HG03045 (cell line): ENCODE results near the gene CPT1A.

ENCODE experiments used
- ATAC-seq: cut with Tn5 transposase; IDR thresholded peaks from one replicate; pipeline ENCODE4 v1.9.1; 2021; ENCODE audit warnings: mild to moderate bottlenecking, moderate library complexity; ENCODE audit not compliant: unreplicated experiment

CPT1A gene

DNA sequence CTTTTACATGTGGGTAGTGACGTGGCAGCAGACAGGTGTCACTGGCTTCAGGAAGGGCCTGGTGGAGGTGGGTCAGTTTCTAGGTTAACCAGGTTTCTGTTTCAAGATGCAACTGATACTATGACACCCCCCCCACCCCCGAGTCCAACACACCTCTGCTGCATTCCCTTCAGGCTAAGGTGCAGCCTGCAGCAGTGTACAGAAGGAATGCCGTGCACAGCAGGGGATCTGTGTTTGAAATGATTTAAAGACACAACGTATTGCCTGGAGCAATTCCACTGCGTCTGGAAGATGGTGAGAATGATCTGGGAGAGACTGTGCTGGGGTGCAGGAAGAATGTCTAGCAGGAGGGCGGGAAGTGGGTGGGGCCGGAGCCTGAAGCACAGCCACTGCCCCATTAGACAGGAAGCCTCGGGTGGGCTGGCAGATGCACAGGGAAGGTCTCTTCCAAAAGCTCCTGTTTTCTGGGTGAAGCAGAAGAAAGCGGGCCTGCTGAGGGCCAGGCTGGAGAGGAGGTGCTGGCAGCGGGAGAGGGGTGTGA is 78.5 kb downstream of the CPT1A start:
- ATAC-seq, result no peak

DNA sequence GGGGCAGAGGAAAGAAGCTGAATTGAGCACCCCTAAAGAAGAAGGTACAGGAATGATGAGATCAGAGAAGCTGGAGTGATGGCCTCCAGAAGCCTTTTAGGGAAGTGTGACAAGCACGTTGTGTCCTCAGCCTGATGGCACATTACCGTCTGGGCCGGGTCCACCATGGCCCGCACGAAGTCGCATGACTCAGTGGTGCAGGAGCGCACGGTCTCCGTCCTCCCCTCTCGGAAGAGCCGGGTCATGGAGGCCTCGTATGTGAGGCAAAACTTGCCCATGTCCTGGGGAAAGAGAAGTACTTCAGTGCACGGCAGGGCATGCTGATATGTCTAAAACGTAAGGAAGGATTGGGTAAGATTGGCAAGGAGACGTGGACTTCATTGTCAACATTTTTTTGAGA is 79.2 kb downstream of the CPT1A start:
- no peak for ATAC-seq

DNA sequence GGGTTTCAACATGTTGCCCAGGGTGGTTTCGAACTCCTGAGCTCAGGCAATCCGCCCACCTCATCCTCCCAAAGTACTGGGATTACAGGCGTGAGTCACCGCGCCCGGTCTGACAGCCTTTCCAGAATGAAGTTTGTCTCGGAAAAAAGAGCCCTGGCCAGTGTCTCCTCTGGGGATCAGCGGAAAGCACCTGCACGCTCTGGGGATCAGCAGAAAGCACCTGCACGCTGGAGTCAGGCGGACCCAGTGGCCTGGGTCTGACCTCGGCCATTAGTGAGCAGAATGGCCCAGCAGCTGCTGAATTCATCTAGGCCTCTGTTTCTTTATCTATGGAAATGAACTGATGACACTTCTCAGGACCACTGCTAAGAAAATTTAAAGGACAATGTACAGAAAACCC is 79.9 kb downstream of the CPT1A start:
- no peak for ATAC-seq

GRCh38 chr11:68759991-68760390 is 81.7 kb downstream of the CPT1A start:
- ATAC-seq, result no peak

DNA sequence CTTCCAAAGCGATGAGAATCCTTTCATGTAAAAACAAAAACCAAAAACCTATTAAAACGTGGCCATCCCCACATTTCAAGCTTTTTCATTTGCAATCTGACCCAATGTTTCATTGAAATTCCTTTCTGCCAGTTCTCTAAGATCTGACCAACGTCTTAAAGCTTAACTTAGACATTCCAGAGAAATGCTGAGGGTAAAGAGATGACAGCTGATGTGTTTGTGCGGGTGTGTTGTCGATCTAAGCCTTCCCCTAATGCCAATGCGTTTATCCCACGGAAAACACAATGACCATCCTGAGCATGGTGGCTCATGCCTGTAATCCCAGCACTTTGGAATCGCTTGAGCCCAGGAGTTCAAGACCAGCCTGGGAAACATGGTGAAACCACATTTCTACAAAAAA is 84.0 kb downstream of the CPT1A start:
- ATAC-seq, result no peak

DNA sequence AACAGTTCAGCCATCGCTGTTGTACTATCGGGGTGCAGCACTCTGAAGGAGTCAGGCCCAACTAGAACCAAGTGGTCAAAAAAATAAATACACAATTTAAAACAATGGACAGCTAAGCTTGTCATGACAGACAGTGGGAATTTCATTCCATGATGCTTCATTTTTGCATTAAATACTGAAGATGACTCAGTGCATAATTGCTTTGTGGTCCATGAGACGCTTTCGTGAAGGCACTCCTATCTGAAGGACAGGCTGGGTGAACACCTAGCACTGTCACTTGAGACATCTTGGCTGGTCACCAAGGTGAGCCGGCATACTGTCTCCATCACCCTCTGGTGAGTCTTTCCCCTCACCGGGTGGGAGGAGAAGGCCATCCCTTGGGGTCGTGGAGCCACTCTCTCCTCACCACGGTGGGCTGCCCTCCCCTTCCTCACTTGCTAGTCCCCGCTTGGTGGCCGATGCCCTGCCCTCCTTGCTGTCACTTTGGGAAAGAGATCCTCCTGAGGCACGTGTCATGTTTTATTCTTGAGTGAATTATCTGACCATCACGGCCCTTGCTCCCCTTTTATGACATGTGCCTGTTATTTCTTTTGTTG is 85.4 kb downstream of the CPT1A start:
- ATAC-seq, result no peak

DNA sequence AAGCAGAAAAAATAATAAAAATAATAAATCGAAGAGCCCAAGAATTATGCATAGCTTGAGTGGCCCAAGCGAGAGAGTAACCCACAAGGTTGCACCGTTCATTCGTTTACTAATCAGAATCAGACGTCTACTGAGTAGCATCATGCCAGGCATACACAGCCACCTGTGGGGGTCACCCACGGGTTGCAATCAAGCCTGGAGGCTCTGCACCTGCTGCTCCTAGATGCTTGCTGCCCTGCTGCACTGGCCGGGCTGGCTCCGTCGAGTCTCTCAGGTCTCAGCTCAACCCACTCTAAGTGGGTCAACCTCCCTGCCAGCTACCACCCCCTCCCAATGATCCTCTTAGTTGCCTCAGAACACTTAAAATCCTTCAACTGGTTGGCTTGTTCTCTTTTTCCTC is 88.4 kb downstream of the CPT1A start:
- no peak for ATAC-seq

GRCh38 chr11:68751331-68751856 is 90.3 kb downstream of the CPT1A start, which contains the start of gene TESMIN:
Gene TESMIN, minus strand, starts transcription at chr11:68751520. Its CDS starts 860 bp downstream, at chr11:68750660.
- ATAC-seq, result no peak

DNA sequence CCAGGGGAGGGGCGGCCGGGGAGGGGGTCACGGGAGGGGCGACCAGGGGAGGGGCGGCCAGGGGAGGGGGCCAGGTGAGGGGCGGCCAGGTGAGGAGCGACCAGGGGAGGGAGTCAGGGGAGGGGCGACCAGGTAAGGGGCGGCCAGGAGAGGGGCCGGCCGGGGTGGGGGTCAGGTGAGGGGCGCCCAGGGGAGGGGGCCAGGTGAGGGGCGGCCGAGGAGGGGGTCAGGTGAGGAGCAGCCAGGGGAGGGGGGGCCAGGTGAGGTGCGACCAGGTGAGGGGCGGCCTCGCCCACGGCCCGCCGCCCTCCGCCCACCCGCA is 90.8 kb downstream of the CPT1A start:
- no peak for ATAC-seq

GRCh38 chr11:68750195-68751003 is 91.3 kb downstream of the CPT1A start:
- ATAC-seq, result no peak

DNA sequence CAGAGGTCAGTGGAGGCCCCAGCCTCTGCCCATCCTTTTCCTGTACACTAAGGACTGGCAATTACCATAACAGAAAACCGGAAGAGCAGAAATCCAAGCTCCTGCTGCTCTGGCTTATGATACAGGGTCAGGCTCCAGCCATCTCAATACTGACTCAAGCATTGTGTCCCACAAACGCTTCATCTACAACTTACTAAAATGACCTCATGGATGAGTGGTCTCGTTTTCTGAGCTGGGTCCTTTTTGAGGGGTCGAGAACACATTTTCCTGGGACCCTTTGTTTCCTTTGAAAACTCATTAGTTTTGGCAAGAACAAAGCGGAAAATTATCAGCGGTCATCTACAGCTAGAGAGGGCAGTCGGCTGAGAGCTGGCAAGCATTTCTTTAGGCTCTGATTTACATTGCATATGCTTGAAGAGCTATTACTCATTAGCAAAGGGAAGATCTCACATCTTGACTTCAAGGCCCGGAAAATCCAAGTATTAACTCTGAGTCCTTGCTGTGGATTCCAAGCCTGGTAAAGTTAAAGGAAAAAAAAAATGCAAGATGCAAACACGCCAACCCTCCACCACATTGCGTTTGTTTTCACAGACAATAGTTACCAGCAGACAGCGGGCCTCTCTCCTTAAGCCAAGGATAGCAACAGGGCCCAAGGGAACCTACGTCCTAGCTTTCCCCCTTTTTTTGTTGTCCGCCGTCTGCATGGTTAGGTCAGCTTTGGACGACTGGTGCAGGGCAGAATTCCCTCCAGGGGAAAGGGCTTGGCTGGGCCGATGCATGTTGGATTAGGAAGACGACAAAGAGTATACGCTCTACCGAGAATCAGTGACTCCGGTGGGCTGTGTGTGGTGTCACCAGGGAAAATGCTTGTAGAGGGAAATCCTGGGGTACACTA is 92.2 kb downstream of the CPT1A start:
- no peak for ATAC-seq

DNA sequence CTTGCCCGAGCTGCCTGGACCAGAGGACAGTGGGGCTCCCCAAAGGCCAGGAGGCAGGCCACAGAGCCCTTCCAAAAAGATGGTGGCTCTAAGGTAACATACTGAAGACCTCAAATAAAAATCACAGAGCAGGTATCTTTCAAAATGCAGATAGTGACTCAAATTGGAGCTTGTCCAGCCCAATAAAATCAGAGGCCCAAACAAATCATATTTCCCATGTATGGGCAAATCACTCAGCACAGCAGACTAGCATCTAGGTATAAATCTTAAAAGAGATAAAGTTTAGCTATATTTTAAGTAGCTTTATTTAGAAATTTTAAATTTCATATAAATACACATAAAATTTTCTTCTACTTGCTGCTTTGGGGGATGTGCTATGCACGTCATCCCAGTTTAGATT is 93.7 kb downstream of the CPT1A start:
- ATAC-seq, result no peak

GRCh38 chr11:68743539-68743938 is 98.2 kb downstream of the CPT1A start:
- ATAC-seq, result no peak

DNA sequence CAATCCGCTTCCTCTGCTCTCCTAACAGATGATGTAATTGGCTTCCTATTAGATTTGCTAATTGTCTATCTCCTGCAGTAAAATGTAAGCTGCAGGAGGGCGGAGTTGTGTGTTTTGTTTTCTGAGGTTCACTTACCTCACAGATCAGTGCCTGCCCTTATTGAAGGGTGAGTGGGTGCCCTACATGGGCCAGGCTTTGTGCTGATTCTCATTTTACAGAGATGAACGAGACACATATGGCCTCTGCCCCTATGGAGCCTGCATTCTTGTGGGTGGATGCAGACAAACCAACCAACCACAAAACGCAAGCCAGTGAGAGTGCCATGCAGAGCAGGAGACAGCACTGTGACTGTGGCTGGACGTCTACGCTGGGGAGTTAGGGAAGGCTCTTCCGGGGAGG is 100.3 kb downstream of the CPT1A start:
- ATAC-seq, result no peak

- ATAC-seq, result no peak
Measured at GRCh38 chr11:68735646-68736045, 106.1 kb downstream of the CPT1A start.

DNA sequence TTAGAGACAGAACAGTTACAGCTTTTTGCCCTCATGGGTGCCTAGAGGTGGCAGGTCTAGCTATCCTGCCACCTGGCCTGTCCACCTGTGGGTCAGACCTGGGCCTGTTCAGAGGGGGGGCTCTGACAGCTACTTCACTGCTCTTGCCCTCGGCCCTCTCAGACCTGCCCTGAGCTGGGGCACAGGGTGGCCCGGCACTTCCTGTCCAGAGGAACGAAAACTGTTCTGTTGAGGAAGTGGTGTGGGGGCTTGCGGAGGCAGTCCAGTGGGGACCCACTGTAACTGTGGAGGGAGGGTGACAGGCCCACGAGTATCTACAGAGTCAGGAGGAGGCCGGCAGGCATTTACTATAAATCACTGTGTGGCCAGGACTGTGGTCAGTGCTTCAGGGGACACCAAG is 106.6 kb downstream of the CPT1A start:
- no peak for ATAC-seq

- ATAC-seq, result no peak
Measured at GRCh38 chr11:68734111-68734510, 107.6 kb downstream of the CPT1A start.

GRCh38 chr11:68727783-68728182 is 113.9 kb downstream of the CPT1A start:
- ATAC-seq, result no peak

- ATAC-seq, result no peak
Measured at GRCh38 chr11:68724293-68724692, 117.4 kb downstream of the CPT1A start.

DNA sequence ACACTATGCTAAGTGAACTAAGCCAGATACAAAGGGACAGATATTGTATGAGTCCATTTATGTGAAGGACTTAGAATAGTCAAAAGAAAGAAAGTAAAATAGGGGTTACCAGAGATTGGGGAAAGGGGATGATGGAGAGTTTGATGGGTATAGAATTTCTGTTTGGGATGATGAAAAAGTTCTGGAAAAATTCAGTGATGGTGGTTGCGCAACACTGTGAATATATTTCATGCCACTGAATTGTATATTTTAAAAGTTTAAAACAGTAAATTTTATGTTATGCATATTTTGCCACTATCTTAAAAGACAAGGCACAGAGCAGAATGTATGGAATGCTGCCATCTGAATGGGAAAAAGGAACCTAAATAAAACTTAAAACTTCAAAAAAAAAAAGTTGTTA is 119.6 kb downstream of the CPT1A start:
- no peak for ATAC-seq

GRCh38 chr11:68721075-68721474 is 120.6 kb downstream of the CPT1A start:
- no peak for ATAC-seq
